GM19043 (cell line): ENCODE results near the gene COL20A1.
"Not testable (repeated sequence)": the region's sequence is repeated elsewhere in the genome, so short reads cannot be mapped to it uniquely, and the experiment has no call there.

Experiments
- ATAC-seq: cut with Tn5 transposase; IDR thresholded peaks from one replicate; pipeline ENCODE4 v1.9.1; 2021; ENCODE audit warnings: low read depth; ENCODE audit not compliant: unreplicated experiment

The COL20A1 gene

DNA sequence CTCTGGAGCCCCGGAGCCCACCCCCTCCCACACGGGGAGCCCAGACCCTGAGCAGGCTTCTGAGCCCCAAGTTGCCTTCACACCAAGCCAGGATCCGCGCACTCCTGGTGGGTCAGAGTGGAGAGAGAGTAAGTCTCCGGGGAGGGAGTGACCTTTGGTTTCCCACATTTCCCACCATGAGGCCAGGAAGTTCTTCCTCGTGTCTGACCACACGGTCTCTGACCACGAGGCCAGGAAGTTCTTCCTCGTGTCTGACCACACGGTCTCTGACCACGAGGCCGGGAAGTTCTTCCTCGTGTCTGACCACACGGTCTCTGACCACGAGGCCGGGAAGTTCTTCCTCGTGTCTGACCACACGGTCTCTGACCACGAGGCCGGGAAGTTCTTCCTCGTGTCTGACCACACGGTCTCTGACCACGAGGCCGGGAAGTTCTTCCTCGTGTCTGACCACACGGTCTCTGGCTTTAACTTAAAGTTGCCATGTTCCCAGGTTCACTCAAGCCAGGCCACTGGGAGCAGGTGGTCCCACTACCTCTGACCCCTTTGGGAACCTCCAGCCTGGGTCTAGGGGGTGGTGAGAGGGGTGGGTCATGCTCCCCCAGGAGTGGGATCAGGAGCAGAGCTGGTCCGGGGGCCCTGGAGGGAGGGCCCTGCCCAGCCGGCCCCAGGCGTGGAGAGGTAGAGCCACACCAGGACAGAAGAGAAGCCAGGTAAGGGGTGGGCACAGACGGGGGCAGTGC lies 13.1 kb downstream of the COL20A1 start:
- not testable (repeated sequence) for ATAC-seq

DNA sequence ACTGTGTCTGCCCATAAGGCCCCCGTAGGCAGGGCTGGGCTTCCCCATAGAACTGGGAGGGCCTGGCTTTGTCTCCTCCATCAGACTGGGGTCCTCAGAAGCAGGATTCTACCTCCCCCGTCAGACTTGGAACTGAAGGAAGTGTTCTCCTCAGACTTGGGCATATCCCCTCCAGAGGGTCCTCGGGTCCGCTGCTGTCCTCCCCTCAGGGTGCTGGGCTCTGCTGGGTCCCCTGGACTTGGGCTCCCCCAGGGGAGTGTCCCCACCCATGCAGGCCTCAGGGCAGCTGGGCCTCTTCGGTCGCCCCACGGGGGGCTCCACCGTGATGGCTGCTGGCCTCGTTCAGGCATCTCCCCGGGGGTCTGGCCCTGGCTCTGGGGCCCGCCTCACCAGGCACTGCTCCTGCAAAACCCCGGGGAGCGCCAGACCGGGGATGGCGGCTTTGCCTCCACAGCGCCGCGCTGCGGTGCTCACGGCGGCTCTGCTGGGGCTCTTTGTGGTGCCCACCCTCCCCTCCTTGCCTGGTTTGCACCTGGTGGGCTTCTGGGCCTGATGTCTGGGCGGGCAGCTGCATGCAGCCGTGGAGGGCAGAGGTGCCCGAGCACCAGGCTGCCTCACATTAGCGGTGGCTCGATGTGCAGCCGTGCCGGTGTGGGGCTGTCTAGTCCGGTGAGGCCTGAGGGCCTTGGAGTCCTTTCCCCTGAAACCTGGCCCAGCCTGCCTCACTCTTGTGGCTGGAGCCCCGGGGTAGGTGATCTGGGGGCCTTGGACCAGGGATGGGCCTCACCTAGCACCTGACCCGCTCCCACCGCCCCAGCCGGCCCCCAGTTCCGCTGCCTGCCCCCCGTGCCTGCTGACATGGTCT lies 13.9 kb downstream of the COL20A1 start:
- ATAC-seq = no peak

DNA sequence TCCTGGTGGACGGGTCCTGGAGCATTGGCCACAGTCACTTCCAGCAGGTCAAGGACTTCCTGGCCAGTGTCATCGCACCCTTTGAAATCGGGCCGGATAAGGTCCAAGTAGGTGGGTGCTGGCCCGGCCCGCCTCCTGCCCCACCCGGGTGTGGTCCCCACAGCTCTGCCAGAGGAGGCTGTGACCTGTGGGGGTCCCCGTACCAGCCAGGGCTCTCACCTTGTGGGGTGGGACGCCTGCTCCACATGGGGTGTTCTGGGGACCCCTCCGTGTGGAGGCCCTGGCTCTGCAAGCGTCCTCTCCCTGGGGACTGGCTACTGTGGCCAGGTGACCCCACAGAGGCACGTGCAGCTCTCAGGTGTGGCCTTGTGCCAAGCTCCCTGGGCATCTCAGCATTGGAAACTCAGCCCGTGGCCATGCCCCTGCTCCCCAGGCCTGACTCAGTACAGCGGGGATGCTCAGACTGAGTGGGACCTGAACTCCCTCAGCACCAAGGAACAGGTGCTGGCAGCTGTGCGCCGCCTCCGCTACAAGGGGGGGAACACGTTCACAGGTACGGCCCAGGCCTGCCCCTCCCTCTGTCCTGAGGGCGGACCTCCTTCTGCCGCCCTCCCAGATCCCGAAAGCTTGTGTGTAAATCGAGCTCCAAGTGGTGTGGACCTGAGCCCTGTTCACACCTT lies 14.7 kb downstream of the COL20A1 start:
- ATAC-seq = no peak

- ATAC-seq = no peak
Observed at GRCh38 chr20:63308218-63308911, 15.4 kb downstream of the COL20A1 start.

- no peak for ATAC-seq
Observed at GRCh38 chr20:63309261-63310071, 16.5 kb downstream of the COL20A1 start.

DNA sequence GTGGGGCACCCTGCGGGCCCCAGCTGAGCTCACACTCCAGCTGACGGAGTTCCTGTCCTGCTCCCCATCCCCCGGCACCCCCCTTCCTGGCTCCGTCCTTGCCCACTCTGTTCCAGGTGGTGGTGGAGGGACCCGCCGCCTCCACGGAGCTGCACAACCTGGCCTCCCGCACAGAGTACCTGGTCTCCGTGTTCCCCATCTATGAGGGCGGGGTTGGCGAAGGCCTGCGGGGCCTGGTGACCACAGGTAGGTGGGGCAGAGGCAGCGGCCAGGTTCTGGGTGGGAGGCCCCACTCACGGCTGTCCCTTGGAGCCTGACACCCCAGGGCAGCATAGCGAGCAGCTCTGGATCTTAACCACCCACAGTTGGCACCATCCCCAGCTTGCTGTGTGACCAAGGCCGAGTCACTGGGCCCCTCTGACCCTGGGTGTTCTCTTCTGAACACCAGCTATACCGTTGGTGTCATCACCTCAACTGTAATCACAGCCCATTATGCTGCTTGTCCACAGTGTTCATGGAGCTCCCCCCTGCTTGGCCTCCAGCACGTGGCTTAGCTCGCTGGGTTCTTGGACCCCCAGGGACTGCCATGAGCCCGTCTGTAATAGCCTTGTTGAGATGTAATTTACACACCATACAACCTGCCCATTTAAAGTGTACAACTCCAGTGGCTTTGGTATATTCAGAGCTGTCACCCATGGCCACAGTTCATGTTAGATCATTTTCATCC lies 17.4 kb downstream of the COL20A1 start:
- ATAC-seq = no peak

GRCh38 chr20:63311186-63311832 lies 18.3 kb downstream of the COL20A1 start:
- ATAC-seq = no peak

DNA sequence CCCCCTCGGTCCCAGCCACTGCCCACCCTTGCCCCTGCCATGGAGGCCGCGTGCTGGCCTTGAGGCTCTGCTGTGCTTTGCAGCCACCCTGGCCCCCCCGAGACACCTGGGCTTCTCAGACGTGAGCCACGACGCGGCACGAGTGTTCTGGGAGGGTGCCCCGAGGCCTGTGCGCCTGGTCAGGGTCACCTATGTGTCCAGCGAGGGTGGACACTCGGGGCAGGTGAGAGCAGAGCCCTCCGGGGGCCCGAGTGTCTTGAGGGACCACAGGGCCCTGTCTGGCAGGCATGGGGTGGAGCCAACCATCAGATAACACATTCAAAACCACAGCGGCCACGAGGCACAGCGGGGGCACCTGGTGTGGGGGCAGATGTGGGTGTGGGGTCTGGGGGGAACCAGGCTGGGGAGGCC lies 18.9 kb downstream of the COL20A1 start:
- no peak for ATAC-seq

GRCh38 chr20:63312273-63312672 lies 19.3 kb downstream of the COL20A1 start:
- no peak for ATAC-seq

DNA sequence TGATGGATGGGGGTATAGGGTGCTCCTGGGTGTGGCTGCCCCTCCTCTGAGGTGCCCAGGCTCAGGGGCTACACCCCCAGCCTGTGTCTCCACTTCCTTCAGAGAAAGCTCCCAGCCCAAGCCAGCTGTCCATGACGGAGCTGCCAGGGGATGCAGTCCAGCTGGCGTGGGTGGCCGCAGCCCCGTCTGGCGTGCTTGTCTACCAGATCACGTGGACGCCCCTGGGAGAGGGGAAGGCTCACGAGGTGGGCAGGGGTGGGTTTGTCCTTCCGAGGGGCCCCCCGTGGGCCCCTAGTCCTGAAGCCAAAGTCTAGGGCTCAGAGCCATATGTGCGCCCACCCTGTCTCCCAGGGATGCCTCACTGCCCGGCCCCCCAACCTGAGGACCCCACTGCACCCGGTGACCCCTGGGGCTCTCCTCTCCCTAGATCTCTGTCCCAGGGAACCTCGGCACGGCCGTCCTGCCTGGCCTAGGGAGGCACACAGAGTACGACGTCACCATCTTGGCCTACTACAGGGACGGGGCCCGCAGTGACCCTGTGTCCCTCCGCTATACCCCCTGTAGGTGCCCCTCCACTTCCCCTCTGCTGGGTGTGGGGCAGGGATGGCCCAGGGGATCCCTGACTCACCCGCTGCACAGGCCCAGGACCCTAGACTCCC lies 19.8 kb downstream of the COL20A1 start:
- no peak for ATAC-seq

DNA sequence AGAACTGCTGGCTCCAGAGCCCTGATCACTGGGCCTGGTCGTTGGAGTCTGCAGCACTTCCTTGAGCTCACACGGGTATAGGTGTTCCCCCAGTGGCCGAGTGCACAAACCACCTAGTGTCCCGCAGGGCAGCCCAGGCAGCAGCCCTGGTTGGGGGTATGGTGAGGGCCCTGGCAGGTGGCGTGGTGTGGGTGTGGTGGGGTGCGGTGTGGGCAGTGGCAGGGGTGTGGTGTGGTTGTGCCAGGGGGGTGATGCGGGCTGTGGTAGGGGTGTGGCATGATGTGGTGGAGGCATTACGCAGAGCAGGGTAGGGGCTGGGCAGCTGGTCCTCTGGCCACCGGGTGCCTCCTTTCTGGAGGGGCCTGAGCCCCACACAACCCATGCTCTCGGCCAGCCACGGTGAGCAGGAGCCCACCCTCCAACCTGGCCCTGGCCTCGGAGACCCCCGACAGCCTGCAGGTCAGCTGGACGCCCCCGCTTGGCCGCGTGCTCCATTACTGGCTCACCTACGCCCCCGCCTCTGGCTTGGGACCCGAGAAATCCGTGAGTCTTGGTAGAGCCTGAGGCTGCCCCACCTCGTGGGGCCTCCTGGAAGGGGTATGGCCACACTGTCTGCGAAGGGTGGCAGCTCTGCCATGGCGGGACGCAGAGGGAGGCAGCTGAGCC lies 20.5 kb downstream of the COL20A1 start:
- no peak for ATAC-seq

DNA sequence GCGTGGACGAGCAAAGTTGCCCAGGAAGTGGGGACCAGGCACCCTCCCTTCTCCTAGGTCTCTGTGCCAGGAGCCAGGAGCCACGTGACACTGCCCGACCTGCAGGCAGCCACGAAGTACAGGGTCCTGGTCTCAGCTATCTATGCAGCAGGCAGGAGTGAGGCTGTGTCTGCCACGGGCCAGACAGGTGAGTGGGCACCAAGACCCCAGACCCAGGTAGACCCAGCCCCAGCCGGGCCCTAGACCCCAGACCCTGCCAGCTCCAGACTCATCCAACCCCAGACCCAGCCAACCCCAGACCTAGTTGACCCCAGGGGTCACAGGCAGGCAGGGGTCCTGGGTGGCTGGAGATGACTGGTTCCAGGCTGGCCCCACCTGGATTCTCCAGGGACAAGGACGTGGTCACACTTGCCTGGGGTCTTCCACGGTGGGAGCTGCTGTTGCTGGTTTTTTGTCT lies 21.1 kb downstream of the COL20A1 start:
- no peak for ATAC-seq

DNA sequence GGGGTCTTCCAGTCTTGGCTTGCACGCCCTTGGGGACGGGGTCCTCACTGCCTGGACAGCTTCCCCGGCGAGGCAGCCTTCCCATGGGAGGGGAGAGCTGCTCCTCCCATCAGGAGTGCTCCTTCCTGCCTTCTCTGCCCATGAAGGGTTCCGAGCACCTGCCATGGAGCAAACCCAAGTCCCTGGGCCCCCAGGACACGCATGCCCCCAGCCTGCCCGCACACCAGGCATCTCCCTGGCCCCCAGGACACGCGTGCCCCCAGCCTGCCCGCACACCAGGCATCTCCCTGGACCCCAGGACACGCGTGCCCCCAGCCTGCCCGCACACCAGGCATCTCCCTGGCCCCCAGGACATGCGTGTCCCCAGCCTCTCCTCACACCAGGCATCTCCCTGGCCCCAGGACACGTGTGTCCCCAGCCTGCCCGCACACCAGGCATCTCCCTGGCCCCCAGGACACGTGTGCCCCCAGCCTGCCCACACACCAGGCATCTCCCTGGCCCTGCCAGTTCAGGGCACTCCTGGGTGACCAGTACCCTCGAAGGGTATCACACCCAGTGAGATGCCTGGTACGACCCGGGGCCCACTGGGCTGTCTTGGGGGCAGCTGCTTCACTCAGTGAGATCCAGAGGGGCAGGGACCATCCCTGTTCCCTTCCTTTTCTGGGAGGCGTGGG lies 21.7 kb downstream of the COL20A1 start:
- ATAC-seq = no peak

GRCh38 chr20:63315240-63315689 lies 22.3 kb downstream of the COL20A1 start:
- ATAC-seq = no peak

DNA sequence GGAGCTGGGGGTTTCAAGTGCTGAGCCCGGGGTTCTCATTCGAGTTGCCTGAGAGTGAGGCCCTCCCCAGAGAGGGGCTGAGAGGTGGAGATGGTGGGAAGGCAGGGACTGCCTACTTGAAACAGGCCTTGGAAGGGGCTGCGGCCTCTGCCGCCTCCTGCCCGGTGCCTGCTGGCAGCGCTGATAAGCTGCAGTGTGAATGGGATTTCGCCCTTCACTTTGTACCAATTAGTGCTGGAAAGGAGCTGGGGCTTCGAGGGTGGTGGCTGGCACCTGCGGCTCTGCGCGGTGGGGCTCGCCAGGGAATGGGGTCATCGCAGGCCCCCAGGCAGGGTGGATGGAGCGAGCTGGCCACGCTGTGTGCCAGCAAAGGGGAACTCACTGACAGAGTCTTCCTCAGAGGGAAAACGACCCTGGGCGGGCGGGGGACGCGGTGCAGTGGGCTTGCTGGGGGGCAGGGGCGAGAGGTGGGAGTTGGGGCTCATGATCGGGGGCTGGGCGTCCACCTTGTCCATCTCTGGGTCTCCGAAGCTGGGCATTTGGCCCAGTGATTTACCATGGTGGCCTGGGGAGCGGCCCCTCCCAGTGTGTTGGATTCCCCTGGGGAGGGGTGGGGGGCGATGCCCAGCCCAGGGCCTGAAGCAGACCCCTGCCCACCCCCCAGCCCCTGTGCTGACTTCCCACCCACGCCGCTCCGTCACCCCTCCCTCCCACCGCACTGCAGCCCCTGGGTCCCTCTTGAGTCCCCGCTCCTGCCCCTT lies 22.9 kb downstream of the COL20A1 start:
- ATAC-seq = no peak

GRCh38 chr20:63316502-63316921 lies 23.5 kb downstream of the COL20A1 start:
- no peak for ATAC-seq
